GM19099 (cell line): ENCODE data around the gene HDAC7.

Experiments
- POLR2A ChIP-seq: IDR thresholded peaks from 3 replicates; pipeline ENCODE4 v1.6.1; 2011; ENCODE audit warnings: low read depth; ENCODE audit not compliant: insufficient read length; ENCODE audit errors: extremely low read depth

HDAC7 gene

GRCh38 chr12:47750916-47751470, 68.7 kb downstream of the HDAC7 start:
- TF ChIP-seq POLR2A = no peak

- TF ChIP-seq POLR2A = no peak
Observed at GRCh38 chr12:47750229-47750798, 69.4 kb downstream of the HDAC7 start.

- no peak for TF ChIP-seq POLR2A
Observed at GRCh38 chr12:47748899-47749298, 70.8 kb downstream of the HDAC7 start.

- no peak for TF ChIP-seq POLR2A
Observed at GRCh38 chr12:47748507-47748828, 71.2 kb downstream of the HDAC7 start.

- TF ChIP-seq POLR2A = no peak
Observed at GRCh38 chr12:47747596-47748506, 71.9 kb downstream of the HDAC7 start.

- no peak for TF ChIP-seq POLR2A
Observed at GRCh38 chr12:47747126-47747525, 72.6 kb downstream of the HDAC7 start.

GRCh38 chr12:47746523-47746922, 73.2 kb downstream of the HDAC7 start:
- no peak for TF ChIP-seq POLR2A

GRCh38 chr12:47746073-47746472, 73.6 kb downstream of the HDAC7 start:
- no peak for TF ChIP-seq POLR2A

GRCh38 chr12:47745485-47746041, 74.1 kb downstream of the HDAC7 start:
- TF ChIP-seq POLR2A = no peak

GRCh38 chr12:47744778-47745436, 74.8 kb downstream of the HDAC7 start:
- no peak for TF ChIP-seq POLR2A

GRCh38 chr12:47744005-47744651, 75.6 kb downstream of the HDAC7 start:
- TF ChIP-seq POLR2A = no peak

- no peak for TF ChIP-seq POLR2A
Observed at GRCh38 chr12:47743311-47743860, 76.3 kb downstream of the HDAC7 start.

- no peak for TF ChIP-seq POLR2A
Observed at GRCh38 chr12:47742253-47742825, 77.4 kb downstream of the HDAC7 start.

- no peak for TF ChIP-seq POLR2A
Observed at GRCh38 chr12:47741340-47741703, 78.4 kb downstream of the HDAC7 start.
